Measurements from ENCODE around the gene OR4X1.

DNA sequence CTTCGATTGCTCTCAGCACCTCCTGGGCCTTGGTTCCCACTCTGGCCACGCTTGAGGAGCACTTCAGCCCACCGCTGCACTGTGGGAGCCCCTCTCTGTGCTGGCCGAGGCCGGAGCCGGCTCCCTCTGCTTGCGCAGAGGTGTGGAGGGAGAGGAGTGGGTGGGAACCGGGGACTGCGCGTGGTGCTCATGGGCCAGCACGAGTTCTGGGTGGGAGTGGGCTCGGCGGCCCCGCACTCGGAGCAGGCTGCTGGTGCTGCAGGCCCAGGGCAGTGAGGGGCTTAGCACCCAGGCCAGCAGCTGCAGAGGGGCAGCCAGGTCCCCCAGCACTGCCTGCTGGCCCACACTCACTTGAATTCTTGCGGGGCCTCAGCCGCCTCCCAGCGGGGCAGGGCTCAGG is 34.9 kb upstream of the OR4X1 start:
- TF ChIP-seq POLR2AphosphoS5 (IDR thresholded peaks at IDR 0.05; ENCODE audit: low read depth, low read length) (no peak), TAF1 (IDR thresholded peaks at IDR 0.05; ENCODE audit: borderline replicate concordance, low read depth, low read length) (no peak), ELF1 (IDR thresholded peaks at IDR 0.05) (no peak), EP300 (IDR thresholded peaks at IDR 0.05; ENCODE audit: borderline replicate concordance in 1 of 2, low read depth in 1 of 2, low read length in 1 of 2) (no peak), RCOR1 (IDR thresholded peaks at IDR 0.05; ENCODE audit: low read length) (no peak), SMC3 (IDR thresholded peaks at IDR 0.05; ENCODE audit: low read depth, low read length) (no peak), JUND (IDR thresholded peaks at IDR 0.05) (no peak), MXI1 (IDR thresholded peaks at IDR 0.05; ENCODE audit: low read depth, low read length) (no peak), TEAD4 (IDR thresholded peaks at IDR 0.05; ENCODE audit: borderline replicate concordance, insufficient read depth) (no peak), RFX5 (IDR thresholded peaks at IDR 0.05; ENCODE audit: low read length) (no peak), NFIC (IDR thresholded peaks at IDR 0.05; ENCODE audit: borderline replicate concordance) (no peak), NRF1 (IDR thresholded peaks at IDR 0.05; ENCODE audit: low read depth, low read length) (no peak)
- TF ChIP-seq, protein P1, sequence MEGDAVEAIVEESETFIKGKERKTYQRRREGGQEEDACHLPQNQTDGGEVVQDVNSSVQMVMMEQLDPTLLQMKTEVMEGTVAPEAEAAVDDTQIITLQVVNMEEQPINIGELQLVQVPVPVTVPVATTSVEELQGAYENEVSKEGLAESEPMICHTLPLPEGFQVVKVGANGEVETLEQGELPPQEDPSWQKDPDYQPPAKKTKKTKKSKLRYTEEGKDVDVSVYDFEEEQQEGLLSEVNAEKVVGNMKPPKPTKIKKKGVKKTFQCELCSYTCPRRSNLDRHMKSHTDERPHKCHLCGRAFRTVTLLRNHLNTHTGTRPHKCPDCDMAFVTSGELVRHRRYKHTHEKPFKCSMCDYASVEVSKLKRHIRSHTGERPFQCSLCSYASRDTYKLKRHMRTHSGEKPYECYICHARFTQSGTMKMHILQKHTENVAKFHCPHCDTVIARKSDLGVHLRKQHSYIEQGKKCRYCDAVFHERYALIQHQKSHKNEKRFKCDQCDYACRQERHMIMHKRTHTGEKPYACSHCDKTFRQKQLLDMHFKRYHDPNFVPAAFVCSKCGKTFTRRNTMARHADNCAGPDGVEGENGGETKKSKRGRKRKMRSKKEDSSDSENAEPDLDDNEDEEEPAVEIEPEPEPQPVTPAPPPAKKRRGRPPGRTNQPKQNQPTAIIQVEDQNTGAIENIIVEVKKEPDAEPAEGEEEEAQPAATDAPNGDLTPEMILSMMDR (IDR thresholded peaks at IDR 0.05): no peak
- TF ChIP-seq, protein P2, sequence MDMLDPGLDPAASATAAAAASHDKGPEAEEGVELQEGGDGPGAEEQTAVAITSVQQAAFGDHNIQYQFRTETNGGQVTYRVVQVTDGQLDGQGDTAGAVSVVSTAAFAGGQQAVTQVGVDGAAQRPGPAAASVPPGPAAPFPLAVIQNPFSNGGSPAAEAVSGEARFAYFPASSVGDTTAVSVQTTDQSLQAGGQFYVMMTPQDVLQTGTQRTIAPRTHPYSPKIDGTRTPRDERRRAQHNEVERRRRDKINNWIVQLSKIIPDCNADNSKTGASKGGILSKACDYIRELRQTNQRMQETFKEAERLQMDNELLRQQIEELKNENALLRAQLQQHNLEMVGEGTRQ (IDR thresholded peaks at IDR 0.05; ENCODE audit: borderline replicate concordance, low read depth, low read length): no peak
